H1 (cell line): ENCODE measurements around the gene PIGU. TPM values are rescaled to one million over a fixed set of nuclear protein-coding genes. Genes with fewer than 3 reads are reported as not detected.

ENCODE experiments used
- CTCF ChIA-PET: fragments of 300-600 bp; sonication (Branson Sonifier 250); formaldehyde crosslinking; loops from one replicate; lab custom pipeline; 2021; ENCODE audit not compliant: partially characterized antibody; lab: Charles Lee
- POLR2A ChIA-PET: fragments of 300-600 bp; sonication (Branson Sonifier 250); formaldehyde crosslinking; loops from one replicate; lab custom pipeline; 2021; ENCODE audit warnings: inconsistent platforms; ENCODE audit not compliant: partially characterized antibody; lab: Charles Lee
- DNase-seq, 2 experiments: peaks; one replicate each; pipeline versions ENCODE4 v3.0.0 to v3.0.0-alpha.2; 2010 to 2022; ENCODE audit warnings: low spot score in 2 of 2, low read depth in 1 of 2, mixed read lengths in 1 of 2
- FAIRE-seq: peaks from 2 replicates; lab custom pipeline; 2011; peaks lifted over from hg19 to GRCh38; lab: Jason Lieb, UNC
- H2AFZ ChIP-seq: 2 replicates; pipeline ENCODE4 v1.8.1; 2012; ENCODE audit warnings: low read length, inconsistent platforms
- H2AK5ac ChIP-seq: 2 replicates; pipeline ENCODE4 v1.6.1; 2013; ENCODE audit warnings: low read depth, low read length
- H2BK120ac ChIP-seq: replicated peaks from 2 replicates; pipeline ENCODE3; 2013; ENCODE audit warnings: low read depth, low read length, inconsistent platforms
- H2BK12ac ChIP-seq: 2 replicates; pipeline ENCODE4 v1.6.1; 2013; ENCODE audit warnings: low read depth, low read length
- H2BK15ac ChIP-seq: 2 replicates; pipeline ENCODE4 v1.6.1; 2013; ENCODE audit warnings: low read length
- H2BK20ac ChIP-seq: 2 replicates; pipeline ENCODE4 v1.6.1; 2013; ENCODE audit warnings: low read length
- H2BK5ac ChIP-seq: 2 replicates; pipeline ENCODE4 v1.6.1; 2013; ENCODE audit warnings: low read depth, low read length
- H3K14ac ChIP-seq: 2 replicates; pipeline ENCODE4 v1.6.1; 2013; ENCODE audit warnings: inconsistent platforms; ENCODE audit not compliant: insufficient read length
- H3K18ac ChIP-seq: 2 replicates; pipeline ENCODE4 v1.6.1; 2013; ENCODE audit warnings: low read length; ENCODE audit errors: extremely low read depth
- H3K23ac ChIP-seq: 2 replicates; pipeline ENCODE4 v1.6.1; 2013; ENCODE audit warnings: inconsistent platforms; ENCODE audit not compliant: insufficient read length
- H3K23me2 ChIP-seq: 2 replicates; pipeline ENCODE4 v1.6.1; 2013; ENCODE audit warnings: low read depth, low read length
- H3K27ac ChIP-seq: 2 replicates; pipeline ENCODE4 v1.6.1; 2011; ENCODE audit warnings: low read depth, low read length, inconsistent platforms
- H3K27me3 ChIP-seq, 4 experiments: replicated peaks in 1 of 4; 1 replicate in 1 of 4; 2 replicates in 3 of 4; pipeline versions ENCODE4 v1.6.1 to v1.8.1; 2011 to 2013; ENCODE audit warnings: low read length in 3 of 4, mild to moderate bottlenecking in 3 of 4, inconsistent platforms in 2 of 4, mixed read lengths in 2 of 4, moderate library complexity in 1 of 4; ENCODE audit not compliant: control insufficient read depth in 3 of 4, insufficient read depth in 3 of 4; ENCODE audit errors: extremely low read depth in 1 of 4
- H3K36me3 ChIP-seq, 4 experiments: 2 replicates each; pipeline versions ENCODE4 v1.6.1 to v1.8.1; 2011 to 2013; ENCODE audit warnings: mild to moderate bottlenecking in 4 of 4, low read length in 3 of 4, moderate library complexity in 2 of 4, control low read depth in 1 of 4, inconsistent platforms in 1 of 4; ENCODE audit not compliant: insufficient read depth in 4 of 4, control insufficient read depth in 2 of 4
- H3K4ac ChIP-seq: replicated peaks from 2 replicates; pipeline ENCODE3; 2013; ENCODE audit warnings: low read length, low read depth, mixed read lengths, inconsistent platforms; ENCODE audit not compliant: insufficient read length
- H3K4me1 ChIP-seq, 4 experiments: replicated peaks in 1 of 4; 1 replicate in 1 of 4; 2 replicates in 3 of 4; pipeline versions ENCODE4 v1.6.1 to v1.8.1; 2011 to 2013; ENCODE audit warnings: low read length in 3 of 4, inconsistent platforms in 2 of 4, mixed read lengths in 1 of 4; ENCODE audit not compliant: insufficient read depth in 4 of 4, control insufficient read depth in 3 of 4
- H3K4me2 ChIP-seq, 2 experiments: 2 replicates each; pipeline versions ENCODE4 v1.6.1 to v1.8.1; 2011 to 2013; ENCODE audit warnings: low read depth in 2 of 2, low read length in 2 of 2, control low read depth in 1 of 2, inconsistent platforms in 1 of 2, mild to moderate bottlenecking in 1 of 2; ENCODE audit not compliant: insufficient read depth in 1 of 2
- H3K4me3 ChIP-seq, 4 experiments: fragments of 200-600, 300-600 bp in 1 of 4; sonication (generic), shearing (Covaris generic), sonication (Bioruptor Twin) in 1 of 4; 2 replicates each; pipeline versions ENCODE4 v1.5.1 to v1.8.1; 2011 to 2016; ENCODE audit warnings: low read length in 4 of 4, low read depth in 3 of 4, control low read depth in 2 of 4, inconsistent platforms in 2 of 4, mild to moderate bottlenecking in 2 of 4, mixed read lengths in 1 of 4, moderate library complexity in 1 of 4; ENCODE audit not compliant: insufficient read depth in 2 of 4; ENCODE audit errors: extremely low read depth in 1 of 4
- H3K56ac ChIP-seq: replicated peaks from 2 replicates; pipeline ENCODE3; 2013; ENCODE audit warnings: low read depth, mild to moderate bottlenecking, mixed read lengths, low read length, inconsistent platforms; ENCODE audit not compliant: insufficient read length
- H3K79me1 ChIP-seq: 2 replicates; pipeline ENCODE4 v1.6.1; 2013; ENCODE audit warnings: low read depth, low read length, control low read depth
- H3K79me2 ChIP-seq, 2 experiments: 2 replicates each; pipeline versions ENCODE4 v1.6.1 to v1.8.1; 2012 to 2013; ENCODE audit warnings: low read length in 2 of 2, mild to moderate bottlenecking in 2 of 2, inconsistent platforms in 1 of 2; ENCODE audit not compliant: insufficient read depth in 2 of 2, control insufficient read depth in 1 of 2
- H3K9ac ChIP-seq, 4 experiments: replicated peaks in 1 of 4; 1 replicate in 1 of 4; 2 replicates in 3 of 4; pipeline versions ENCODE4 v1.6.1 to v1.8.1; 2011 to 2013; ENCODE audit warnings: low read depth in 3 of 4, low read length in 3 of 4, control low read depth in 2 of 4, mild to moderate bottlenecking in 2 of 4, moderate library complexity in 2 of 4, inconsistent platforms in 1 of 4; ENCODE audit errors: extremely low read depth in 1 of 4
- H3K9me3 ChIP-seq, 2 experiments: 2 replicates each; pipeline versions ENCODE4 v1.6.1 to v1.8.1; 2012 to 2013; ENCODE audit warnings: mild to moderate bottlenecking in 2 of 2, moderate library complexity in 2 of 2, control low read depth in 1 of 2, inconsistent platforms in 1 of 2, low read depth in 1 of 2, low read length in 1 of 2, mixed read lengths in 1 of 2; ENCODE audit not compliant: insufficient read depth in 2 of 2
- H4K20me1 ChIP-seq, 2 experiments: replicated peaks in 1 of 2; 2 replicates each; pipeline versions ENCODE3 to v1.8.1; 2011 to 2013; ENCODE audit warnings: inconsistent platforms in 2 of 2, low read length in 2 of 2, mild to moderate bottlenecking in 1 of 2; ENCODE audit not compliant: insufficient read depth in 2 of 2, control insufficient read depth in 1 of 2
- H4K5ac ChIP-seq: 2 replicates; pipeline ENCODE4 v1.6.1; 2013; ENCODE audit warnings: low read length, low read depth, mixed read lengths, inconsistent platforms; ENCODE audit not compliant: insufficient read length
- H4K8ac ChIP-seq: 2 replicates; pipeline ENCODE4 v1.8.0; 2013; ENCODE audit warnings: mild to moderate bottlenecking, moderate library complexity, low read length, inconsistent platforms; ENCODE audit not compliant: insufficient read depth; ENCODE audit errors: extremely low read depth
- H4K91ac ChIP-seq: replicated peaks from 2 replicates; pipeline ENCODE3; 2013; ENCODE audit warnings: low read length, mixed read lengths, inconsistent platforms; ENCODE audit not compliant: insufficient read length
- EZH2 ChIP-seq: fragments of 200-600 bp; sonication (generic); IDR thresholded peaks from 2 replicates; pipeline ENCODE4 v1.7.1; 2012; ENCODE audit warnings: low read depth, mild to moderate bottlenecking, moderate library complexity, low read length, inconsistent platforms; ENCODE audit not compliant: severe bottlenecking
- WGBS, 2 experiments: shearing (Covaris generic) in 1 of 2; methylation state at CpG; one replicate each; pipeline versions ENCODE4 v1.1.6 to v1.1.7; 2013 to 2015; ENCODE audit warnings: low lambda C conversion rate in 2 of 2, mixed read lengths in 2 of 2, inconsistent platforms in 1 of 2, low coverage in 1 of 2, missing lambda C conversion rate in 1 of 2; ENCODE audit not compliant: insufficient replicate concordance in 2 of 2, insufficient coverage in 1 of 2, insufficient read length in 1 of 2; ENCODE audit errors: extremely low coverage in 1 of 2, missing lambda C conversion rate in 1 of 2; 5-methylcytosine and 5-hydroxymethylcytosine counted together
- polyA plus RNA-seq, 7 experiments: library from polyadenylated mRNA; depleted of rRNA in 3 of 7; stranded (reverse) in 5 of 7; unstranded in 2 of 7; fragments of >200 nt in 5 of 7; fragments of 200-250 nt in 2 of 7; gene quantifications; 1 replicate in 5 of 7; 2 replicates in 1 of 7; 4 replicates in 1 of 7; pipeline versions ENCODE4 v1.2.1 to v1.2.3, GENCODE V29; 2011 to 2013; ENCODE audit warnings: missing spikeins in 2 of 7, mixed read lengths in 2 of 7
- total RNA-seq: library from RNA; stranded (reverse); fragmentation: NEBNext Ultra II Directional; extraction: Animal tissue kit (Norgen Biotek cat#: 25700); gene quantifications from 2 replicates; pipeline ENCODE4 v1.2.1, GENCODE V29; 2021

The PIGU gene
- total and polyA plus RNA-seq, 2 of the 8 experiments (the other 6 are each of a cell fraction or from before 2014, with no cell fraction given): 28.3 to 117 TPM

DNA sequence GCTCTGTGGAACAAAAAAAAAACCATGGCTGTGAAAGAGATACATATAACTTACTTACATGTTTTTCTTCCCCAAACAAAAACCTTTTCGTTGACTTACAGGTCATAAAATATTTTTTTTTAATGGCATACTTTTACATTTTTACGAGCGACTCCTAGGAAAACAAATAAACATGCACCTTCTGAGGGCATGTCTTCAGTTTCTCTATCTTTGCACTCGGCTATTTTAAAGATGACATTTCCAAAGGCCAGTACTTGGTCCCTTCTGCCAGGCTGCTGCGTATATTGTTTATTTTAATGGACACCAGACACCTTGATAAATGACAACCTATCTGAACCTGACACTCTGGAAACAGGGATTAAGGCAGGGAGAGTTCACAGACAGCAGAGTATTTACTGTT lies 49.4 kb downstream of the PIGU start:
- no peak overlapping the region for H3K27ac ChIP-seq
- 90% methylated on average over 5 of the region's 5 CpGs; no CpG with 5 or more reads in 1 of the 2 experiments for WGBS, 2 experiments
- H3K23ac ChIP-seq: no peak overlapping the region
- H4K5ac ChIP-seq: no peak overlapping the region
- no peak for TF ChIP-seq EZH2
- H2AFZ ChIP-seq: no peak overlapping the region
- H3K79me1 ChIP-seq: no peaks in the 10 kb centered on the region; the same call in 1 of the 2 replicates
- H3K36me3 ChIP-seq: no peaks in the 10 kb centered on the region; a peak in 1 of 8 replicates
- FAIRE-seq: no peak
- no peaks in the 10 kb centered on the region for H3K23me2 ChIP-seq
- H3K4me1 ChIP-seq: no peaks in the 10 kb centered on the region
- H3K9ac ChIP-seq: no peak overlapping the region
- no peaks in the 10 kb centered on the region for H3K79me2 ChIP-seq
- no peaks in the 10 kb centered on the region for H3K27me3 ChIP-seq
- no peak overlapping the region for H2BK120ac ChIP-seq
- POLR2A ChIA-PET: no interaction called here
- no peak overlapping the region for H4K8ac ChIP-seq
- no peak overlapping the region for H2BK5ac ChIP-seq
- no peak overlapping the region for H2AK5ac ChIP-seq
- CTCF ChIA-PET: interaction anchor here (1.5 kb wide), 1 partner anchor 142 kb away, joined by 3 read pairs; no protein-coding TSS in a partner anchor
- H4K91ac ChIP-seq: no peak overlapping the region
- H2BK12ac ChIP-seq: no peak overlapping the region
- H3K4me3 ChIP-seq: no peak overlapping the region
- no peak overlapping the region for H2BK20ac ChIP-seq
- H2BK15ac ChIP-seq: no peak overlapping the region
- H3K18ac ChIP-seq: no peak overlapping the region
- no peaks in the 10 kb centered on the region for H4K20me1 ChIP-seq
- H3K56ac ChIP-seq: no peak overlapping the region
- H3K4ac ChIP-seq: no peak overlapping the region
- H3K4me2 ChIP-seq: no peak overlapping the region
- H3K9me3 ChIP-seq: no peaks in the 10 kb centered on the region
- DNase-seq: no peak
- H3K14ac ChIP-seq: no peak overlapping the region
